GM18520 (cell line): ENCODE measurements around the gene DGUOK.

Experiments
- ATAC-seq: cut with Tn5 transposase; IDR thresholded peaks from one replicate; pipeline ENCODE4 v1.9.1; 2021; ENCODE audit not compliant: unreplicated experiment

DGUOK gene

DNA sequence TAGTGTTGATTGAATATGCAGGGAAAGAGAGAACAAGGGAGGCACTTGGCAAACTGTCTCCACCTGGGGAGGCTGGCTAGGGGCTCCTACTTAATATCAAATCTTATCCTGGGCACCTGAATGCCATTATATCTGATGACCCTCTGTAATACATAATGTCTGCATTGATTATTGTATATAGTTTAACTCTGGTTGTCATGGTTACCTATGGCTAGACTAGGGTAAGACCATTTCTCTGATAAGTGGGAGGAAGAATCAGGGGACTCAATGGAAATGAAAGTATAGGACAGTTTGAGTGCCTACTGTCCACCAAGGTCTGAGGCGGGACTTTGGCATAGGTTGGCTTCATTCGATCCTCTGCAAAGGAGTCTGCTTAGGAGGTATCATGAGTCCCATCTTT lies 50.8 kb downstream of the DGUOK start:
- ATAC-seq, result no peak

DNA sequence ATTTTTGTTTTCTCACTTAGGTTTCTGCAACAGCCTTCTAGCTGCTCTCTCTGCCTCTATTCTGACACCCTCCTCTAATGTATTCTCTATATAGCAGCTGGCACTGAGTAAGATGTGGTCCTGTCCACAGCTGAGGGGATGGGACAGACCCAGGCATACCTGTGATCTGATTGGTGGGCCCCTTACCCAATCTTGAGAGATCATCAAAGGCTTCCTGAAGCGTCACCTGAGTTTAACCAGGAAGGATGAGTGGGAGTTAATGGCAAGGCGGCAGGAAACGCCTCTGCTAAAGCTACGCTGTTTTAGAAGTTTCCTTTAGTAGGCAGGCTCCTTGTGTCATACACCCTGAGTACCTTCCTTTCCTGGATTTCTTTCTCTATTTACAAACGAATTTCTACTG lies 52.3 kb downstream of the DGUOK start:
- no peak for ATAC-seq

DNA sequence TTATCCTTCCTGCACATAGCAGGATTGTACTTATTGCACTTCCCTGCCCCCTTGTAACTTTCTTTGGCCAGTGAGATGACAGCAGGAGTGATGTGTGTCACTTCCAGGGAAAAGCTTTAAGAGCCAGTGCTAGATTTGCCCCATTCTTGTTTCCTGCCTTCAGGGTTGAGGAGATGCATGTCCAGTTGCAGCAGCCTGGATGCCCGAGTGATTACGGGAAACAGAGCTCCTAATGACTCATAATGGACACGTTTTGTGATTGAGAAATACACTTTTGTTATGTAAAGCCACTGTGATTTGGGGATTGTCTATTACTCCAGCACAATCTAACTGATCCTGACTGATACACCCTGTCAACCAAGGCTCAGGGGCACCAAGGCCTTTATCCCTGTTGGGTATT lies 53.0 kb downstream of the DGUOK start:
- no peak for ATAC-seq

DNA sequence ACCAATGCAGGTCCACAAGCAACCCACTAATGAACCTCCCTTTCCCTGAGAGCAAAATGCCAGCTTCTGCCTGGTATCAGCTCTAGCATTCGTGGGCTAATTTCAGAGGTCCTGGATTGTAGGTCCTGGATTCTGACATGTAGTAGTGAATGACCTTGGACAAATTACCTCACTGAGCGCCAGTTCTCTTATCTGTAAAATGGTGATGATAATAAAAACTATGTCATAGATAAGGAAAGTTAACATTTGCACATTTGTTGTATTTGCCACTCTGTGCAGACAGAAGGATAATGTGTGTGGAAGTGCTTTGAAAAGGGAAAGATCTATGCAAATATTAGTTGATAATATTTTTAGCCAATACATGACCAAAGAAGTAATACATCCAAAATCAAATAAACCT lies 53.9 kb downstream of the DGUOK start:
- ATAC-seq, result no peak

DNA sequence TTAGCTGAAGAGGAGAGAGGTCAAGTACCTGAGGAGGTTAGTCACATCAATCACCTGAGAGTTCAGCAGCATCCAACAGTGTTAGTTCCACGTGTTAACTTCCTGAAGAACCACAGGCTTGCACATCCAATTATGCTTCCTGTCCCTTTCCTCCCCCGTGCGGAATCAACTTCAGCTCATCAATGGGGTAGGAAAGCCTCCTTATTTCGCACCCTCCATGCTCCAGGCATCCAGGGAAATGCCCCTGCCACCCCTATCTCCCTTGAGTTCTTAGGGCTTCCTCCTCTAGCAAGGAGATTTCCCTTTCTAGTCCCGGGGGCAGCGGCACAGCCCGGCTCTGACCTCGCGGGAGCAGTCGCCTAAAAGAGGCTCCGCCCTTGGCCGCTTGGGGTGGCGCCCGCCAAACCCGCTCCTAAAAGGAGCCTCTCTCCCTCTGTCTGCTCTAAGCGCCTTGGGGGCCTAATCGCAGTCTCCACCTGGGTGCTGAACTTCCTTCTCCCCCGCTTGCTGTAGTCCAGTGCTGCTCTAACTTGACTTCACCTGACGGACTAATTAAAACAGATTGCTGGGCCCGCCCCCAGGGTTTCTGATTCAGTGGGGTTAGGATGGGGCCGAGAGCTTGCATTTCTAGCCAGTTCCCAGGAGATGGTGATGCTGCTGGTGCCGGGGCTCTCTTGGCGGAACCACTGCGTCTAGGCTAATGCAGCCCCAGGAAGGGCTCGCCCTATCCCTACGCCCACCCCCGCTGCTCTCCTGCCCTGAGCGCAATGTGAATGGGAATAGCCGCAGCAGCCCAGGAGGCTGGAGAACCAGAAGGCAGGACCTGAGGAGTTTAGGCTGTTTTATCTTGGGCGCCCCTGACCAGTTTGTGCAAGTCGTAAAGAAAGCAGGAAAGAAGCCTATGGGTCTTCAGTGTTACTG lies 54.7 kb downstream of the DGUOK start:
- ATAC-seq, result no peak

GRCh38 chr2:73982140-73982617 lies 55.5 kb downstream of the DGUOK start:
- no peak for ATAC-seq

DNA sequence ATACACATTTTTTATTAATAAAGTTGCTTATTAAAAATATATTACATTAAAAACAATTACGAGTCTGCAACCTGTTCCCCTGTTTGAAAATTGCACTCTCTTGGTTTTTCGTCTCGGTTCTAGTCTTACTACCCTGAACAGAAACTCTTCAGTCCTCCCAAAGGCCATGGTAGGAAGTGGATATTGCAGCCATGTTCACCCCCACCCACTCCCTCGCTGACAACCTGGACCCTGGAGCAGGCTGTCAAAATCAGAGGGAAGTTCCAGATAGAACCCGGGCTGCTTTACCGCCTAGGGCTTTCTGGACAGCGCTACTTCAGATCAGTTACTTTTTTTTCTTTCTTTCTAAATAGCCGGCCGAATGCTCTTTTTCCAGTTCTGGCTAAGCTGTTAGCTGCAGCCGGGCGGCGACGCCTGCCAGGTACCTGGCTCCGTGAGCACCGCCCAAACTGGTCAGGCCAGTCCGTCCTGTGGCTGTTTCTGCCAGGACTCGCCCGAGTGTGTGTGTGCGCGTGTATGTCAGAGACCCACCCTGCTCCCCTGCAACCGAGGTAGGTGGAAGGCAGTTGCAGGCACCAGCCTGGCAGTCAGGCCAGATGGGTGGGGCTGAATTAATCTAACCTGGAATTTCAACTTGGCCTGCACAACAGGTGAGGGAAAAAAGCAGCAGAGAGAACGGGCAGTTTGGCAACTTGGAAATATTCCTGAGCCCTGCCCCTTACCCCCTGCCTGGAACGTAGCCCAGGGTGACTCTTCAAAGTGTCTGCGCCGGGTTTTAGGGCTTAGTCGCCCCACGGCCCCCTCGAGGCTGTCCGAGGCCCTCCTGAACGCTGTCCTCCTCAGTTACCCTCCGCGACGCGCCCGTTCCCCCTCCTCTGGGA lies 56.9 kb downstream of the DGUOK start:
- ATAC-seq, result no peak

- ATAC-seq, result peak; percentile 37
Measured at GRCh38 chr2:73984203-73984921, 57.7 kb downstream of the DGUOK start, which contains the start of gene TET3. Gene TET3 (plus strand): TSS chr2:73984910. CDS start chr2:73986404, 1,494 bp downstream.

DNA sequence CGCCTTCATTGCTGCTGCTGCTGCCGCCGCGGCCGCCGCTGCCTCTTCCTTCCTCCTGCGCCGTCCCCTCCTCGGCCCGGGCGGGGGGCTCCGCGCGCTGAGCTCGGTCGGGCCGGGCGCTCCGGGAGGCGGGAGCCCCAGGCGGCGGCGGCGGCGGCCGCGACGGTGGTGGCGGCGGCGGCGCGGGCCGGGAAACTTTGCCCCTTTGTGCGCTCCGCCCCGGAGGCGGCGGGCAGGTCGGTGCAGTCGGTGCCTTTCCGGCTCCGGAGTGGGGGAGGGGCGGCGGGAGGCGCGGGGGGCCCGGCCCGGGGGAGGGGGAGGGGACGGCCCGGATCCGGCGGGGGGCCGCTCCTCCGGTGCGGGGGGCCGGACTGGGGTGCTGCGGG lies 58.2 kb downstream of the DGUOK start:
- peak; percentile 8 for ATAC-seq

DNA sequence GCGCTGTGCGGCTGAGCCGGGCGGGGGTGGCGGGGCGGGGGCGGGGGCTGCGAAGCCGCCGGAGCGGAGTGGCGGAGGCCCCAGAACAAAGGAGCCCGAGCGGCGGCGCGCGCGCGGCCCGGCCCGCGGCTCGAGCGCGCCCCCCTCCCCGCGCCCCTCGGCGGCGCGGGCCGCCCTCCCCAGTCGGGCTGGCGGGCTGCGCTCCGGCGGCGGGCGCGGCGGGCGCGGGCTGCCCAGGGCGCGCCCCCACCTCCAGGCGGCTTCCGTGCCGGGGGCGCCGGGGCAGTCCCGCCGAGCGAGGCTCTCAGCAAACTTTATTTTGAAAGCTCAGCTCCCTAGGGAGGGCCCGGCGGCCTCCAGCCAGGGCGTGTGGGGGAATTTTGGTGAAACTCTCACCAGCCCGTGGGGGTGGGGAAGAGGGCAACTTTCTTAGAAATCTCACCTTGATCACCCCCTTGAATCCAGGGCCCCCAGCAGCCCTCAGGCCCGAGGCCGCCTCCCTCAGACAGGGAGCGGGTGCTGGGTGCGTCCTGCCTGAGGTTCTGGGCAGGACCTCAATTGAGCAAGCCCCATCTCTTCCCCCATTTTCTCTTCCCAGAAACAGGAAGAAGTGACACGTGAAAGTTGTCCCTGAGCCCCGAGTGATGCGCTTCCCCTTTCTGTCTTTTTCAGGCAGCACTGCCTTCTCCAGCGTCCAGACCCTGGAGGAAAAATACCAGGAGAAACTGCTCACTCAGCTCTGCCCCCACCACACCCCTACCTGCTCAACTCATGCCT lies 58.8 kb downstream of the DGUOK start:
- peak; percentile 33 for ATAC-seq

GRCh38 chr2:73986085-73986681 lies 59.5 kb downstream of the DGUOK start:
- ATAC-seq, result no peak

- ATAC-seq, result no peak
Measured at GRCh38 chr2:73987109-73987947, 60.6 kb downstream of the DGUOK start.

DNA sequence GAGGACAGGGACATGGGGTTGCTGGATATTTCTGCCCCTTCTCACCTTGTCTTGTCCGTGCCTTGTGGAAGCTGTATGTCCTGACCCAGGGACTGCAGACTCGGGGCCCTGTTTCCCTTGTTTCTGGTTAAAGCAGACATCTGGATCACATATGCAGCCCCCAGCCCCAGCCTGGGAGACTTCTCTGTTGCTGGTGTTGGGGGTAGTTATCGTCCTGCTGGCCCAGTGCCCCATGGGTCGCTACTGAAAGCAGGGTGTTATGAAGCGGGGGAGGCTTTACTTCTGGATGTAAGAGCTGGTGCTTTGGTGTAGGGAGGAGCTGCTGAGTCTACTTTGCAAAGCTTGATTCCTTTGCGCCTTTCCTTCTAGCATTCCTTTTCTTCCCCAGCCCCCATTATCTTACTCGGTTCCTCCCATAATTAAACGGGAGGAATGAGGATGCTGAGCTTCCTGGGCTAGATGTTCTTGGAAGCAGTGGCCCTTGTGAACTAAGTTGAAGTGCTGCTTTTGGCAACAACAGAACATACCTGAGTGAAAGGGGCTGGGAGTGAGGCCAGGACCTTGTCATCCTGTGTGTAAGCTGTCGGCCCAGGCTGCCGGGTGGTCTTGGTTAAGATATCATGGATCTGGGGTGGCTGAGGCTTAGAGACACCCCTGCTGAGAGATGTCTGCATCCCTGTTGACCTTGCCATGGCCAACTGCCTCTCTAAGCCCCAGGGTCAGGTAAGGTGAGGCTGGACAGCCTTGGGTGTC lies 61.4 kb downstream of the DGUOK start:
- no peak for ATAC-seq

- ATAC-seq, result no peak
Measured at GRCh38 chr2:73989972-73990371, 63.3 kb downstream of the DGUOK start.

DNA sequence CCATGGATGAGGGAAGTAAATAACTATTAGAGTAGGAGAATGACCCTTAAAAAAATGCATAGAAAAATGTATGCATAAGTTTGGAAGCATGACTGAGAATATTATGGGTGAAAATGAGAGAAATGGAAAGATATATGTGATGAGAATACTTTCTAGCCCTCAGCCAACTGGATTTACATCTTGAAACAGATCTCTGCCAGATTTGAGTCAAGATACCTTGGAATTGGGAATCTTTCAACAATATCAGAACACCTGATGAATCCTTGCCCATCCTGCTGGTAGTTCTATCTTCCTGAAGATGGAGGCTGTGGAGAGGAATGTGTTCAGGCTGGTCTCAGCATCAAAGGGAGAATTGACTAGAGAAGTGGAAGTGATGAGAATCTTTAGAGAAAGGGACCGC lies 63.9 kb downstream of the DGUOK start:
- no peak for ATAC-seq

DNA sequence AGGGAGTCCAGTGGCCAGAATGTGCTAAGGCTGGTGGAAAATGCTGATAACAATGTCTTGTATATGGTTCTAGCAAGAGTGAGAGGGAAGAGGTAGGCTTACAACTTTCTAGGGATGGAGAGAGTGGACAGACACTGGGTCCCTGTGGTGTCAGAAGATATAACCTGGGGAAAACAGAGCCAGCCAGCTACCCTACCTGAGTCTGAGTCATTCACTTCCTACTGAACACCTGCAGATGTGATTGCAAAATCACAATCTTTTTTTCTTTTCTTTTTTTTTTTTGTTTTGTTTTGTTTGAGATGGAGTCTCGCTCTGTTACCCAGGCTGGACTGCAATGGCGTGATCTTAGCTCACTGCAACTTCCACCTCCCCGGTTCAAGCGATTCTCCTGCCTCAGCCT lies 65.4 kb downstream of the DGUOK start:
- ATAC-seq, result no peak

- no peak for ATAC-seq
Measured at GRCh38 chr2:73993376-73993775, 66.7 kb downstream of the DGUOK start.

- no peak for ATAC-seq
Measured at GRCh38 chr2:73993778-73994177, 67.1 kb downstream of the DGUOK start.
